Activated T-cell treated with anti-CD3 and anti-CD28 coated beads, Interleukin-2, amount 50 U/mL, for 4 hours (primary cell): ENCODE results near the gene IFI27L1. TPM values are rescaled to one million over a fixed set of nuclear protein-coding genes. Genes with fewer than 3 reads are reported as not detected.
A peak's percentile ranks its signal among the peaks of the same experiment; 100 is the strongest.

Source experiments
- ATAC-seq, 2 donors: fragments of 200-7000 bp; cut with Tn5 transposase; one replicate each; pipeline ENCODE4 v1.10.0; 2021
- DNase-seq: peaks from one replicate; pipeline ENCODE4 v3.0.0-alpha.2; 2020
- H3K27me3 Mint-ChIP-seq: one replicate; pipeline ENCODE4 v1.8.0; 2021; ENCODE audit warnings: low read depth, mixed read lengths
- H3K36me3 Mint-ChIP-seq: one replicate; pipeline ENCODE4 v1.8.0; 2022; ENCODE audit warnings: mixed read lengths; ENCODE audit not compliant: insufficient read depth
- H3K4me1 Mint-ChIP-seq: one replicate; pipeline ENCODE4 v1.8.0; 2021; ENCODE audit warnings: low read depth, mixed read lengths
- H3K4me3 Mint-ChIP-seq: one replicate; pipeline ENCODE4 v1.8.0; 2021; ENCODE audit warnings: mild to moderate bottlenecking, moderate library complexity, mixed read lengths
- H3K9me3 Mint-ChIP-seq: one replicate; pipeline ENCODE4 v1.8.0; 2021; ENCODE audit warnings: mixed read lengths
- total RNA-seq, 3 donors: library from RNA; stranded (reverse); gene quantifications; one replicate each; pipeline ENCODE4 v1.2.1, GENCODE V29; 2021

Gene IFI27L1
- total RNA-seq, 3 donors from 2014 or later = 8.9 to 9.5 (median 9.0) TPM

DNA sequence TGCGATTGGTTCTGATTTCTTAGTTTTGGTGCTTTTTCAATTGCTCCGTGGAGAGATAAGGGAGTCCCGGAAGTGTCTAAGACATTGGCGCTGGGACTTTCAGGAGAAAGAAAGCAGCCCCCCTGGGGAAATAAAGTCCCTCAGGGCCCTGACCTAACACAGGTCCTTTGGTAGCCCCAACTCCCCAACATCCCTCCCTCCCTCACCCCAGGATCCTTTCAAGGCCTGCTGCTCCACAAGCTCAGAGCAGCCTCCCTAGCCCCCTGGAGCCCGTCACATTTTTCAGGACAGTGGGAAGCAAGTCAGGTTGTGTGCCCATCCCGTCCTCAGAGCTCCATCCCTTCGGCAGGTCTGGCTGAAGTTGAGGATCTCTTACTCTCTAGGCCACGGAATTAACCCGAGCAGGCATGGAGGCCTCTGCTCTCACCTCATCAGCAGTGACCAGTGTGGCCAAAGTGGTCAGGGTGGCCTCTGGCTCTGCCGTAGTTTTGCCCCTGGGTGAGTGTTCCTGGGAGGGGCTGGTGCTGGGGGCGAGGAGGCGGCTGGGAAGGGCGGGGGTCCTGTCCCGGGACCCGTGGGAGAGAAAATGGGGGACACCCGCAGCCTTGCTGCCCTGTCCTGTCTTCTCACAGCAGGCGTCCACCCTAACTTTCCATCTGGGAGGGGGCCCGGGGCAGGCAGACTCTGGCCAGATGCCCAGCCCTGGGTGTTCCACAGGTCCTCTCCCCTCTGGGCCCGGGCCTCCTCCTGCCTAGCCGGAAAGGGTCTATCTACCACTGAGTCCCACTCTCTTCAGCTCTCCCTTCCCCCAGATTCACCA lies 30.4 kb downstream of the IFI27L1 start:
- Mint-ChIP-seq H3K4me1 (no peaks in the 10 kb centered on the region), H3K27me3 (peaks cover 17% of the 10 kb centered on the region), H3K36me3 (no peaks in the 10 kb centered on the region), H3K4me3 (no peak overlapping the region), H3K9me3 (no peaks in the 10 kb centered on the region)
- ATAC-seq (no peak), DNase-seq (no peak)

DNA sequence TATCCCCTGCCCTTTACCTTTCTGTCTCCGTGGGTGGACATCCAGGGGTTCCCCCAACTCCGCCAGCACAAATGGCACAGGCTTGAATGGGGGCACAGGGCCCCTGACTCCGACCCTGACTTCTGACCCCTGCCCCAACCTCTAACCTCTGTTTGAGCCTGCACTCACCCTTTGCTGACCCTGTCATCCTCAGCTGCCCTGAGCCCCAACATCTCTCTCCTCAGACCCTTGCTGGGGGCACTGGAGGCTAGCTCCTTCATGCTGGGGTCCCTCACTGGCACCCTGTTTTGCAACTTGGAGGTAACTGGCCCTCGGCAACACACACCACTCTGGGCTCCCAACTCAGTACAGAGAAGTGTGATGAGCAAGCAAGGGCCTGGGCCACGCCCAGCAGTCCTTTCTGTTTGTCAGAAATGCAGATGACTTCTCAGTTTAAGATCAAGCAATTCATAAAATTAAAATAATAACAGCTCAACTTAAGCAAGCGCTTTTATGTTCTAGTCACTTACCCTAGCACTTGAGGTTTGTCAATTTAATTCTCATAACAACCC lies 31.5 kb downstream of the IFI27L1 start:
- peak overlapping the region; percentile 5 for H3K4me3 Mint-ChIP-seq
- H3K36me3 Mint-ChIP-seq = no peaks in the 10 kb centered on the region
- no peak for DNase-seq
- no peak for ATAC-seq
- H3K9me3 Mint-ChIP-seq = no peaks in the 10 kb centered on the region
- H3K27me3 Mint-ChIP-seq = peaks cover 26% of the 10 kb centered on the region
- no peaks in the 10 kb centered on the region for H3K4me1 Mint-ChIP-seq

DNA sequence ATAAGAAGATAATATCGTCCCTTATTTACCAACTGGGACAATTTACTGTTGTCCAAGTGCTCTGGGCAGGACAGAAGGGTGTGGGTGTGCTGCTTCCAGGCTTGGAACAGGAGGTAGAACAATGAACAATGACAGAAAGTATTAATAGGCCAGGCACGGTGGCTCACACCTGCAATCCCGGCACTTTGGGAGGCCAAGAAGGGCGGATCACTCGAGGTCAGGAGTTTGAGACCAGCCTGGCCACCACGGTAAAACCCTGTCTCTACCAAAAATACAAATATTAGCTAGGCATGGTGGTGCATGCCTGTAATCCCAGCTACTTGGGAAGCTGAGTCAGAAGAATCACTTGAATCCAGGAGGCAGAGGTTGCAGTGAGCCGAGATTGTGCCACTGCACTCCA lies 32.0 kb downstream of the IFI27L1 start:
- no peak overlapping the region for H3K4me3 Mint-ChIP-seq
- no peak for ATAC-seq
- H3K36me3 Mint-ChIP-seq = no peaks in the 10 kb centered on the region
- no peaks in the 10 kb centered on the region for H3K9me3 Mint-ChIP-seq
- H3K4me1 Mint-ChIP-seq = no peaks in the 10 kb centered on the region
- no peak for DNase-seq
- H3K27me3 Mint-ChIP-seq = peaks cover 26% of the 10 kb centered on the region

- no peaks in the 10 kb centered on the region for H3K36me3 Mint-ChIP-seq
- H3K27me3 Mint-ChIP-seq = peaks cover 28% of the 10 kb centered on the region
- DNase-seq (no peak), ATAC-seq (no peak)
- H3K4me1 Mint-ChIP-seq = no peaks in the 10 kb centered on the region
- no peaks in the 10 kb centered on the region for H3K9me3 Mint-ChIP-seq
- H3K4me3 Mint-ChIP-seq = no peak overlapping the region
These were observed 32.4 kb downstream of the IFI27L1 start for GRCh38 chr14:94113490-94113889.

GRCh38 chr14:94113908-94114588 lies 32.9 kb downstream of the IFI27L1 start:
- DNase-seq = no peak
- H3K27me3 Mint-ChIP-seq = peaks cover 28% of the 10 kb centered on the region
- no peaks in the 10 kb centered on the region for H3K9me3 Mint-ChIP-seq
- no peak for ATAC-seq
- no peak overlapping the region for H3K4me3 Mint-ChIP-seq
- no peaks in the 10 kb centered on the region for H3K4me1 Mint-ChIP-seq
- H3K36me3 Mint-ChIP-seq = no peaks in the 10 kb centered on the region

DNA sequence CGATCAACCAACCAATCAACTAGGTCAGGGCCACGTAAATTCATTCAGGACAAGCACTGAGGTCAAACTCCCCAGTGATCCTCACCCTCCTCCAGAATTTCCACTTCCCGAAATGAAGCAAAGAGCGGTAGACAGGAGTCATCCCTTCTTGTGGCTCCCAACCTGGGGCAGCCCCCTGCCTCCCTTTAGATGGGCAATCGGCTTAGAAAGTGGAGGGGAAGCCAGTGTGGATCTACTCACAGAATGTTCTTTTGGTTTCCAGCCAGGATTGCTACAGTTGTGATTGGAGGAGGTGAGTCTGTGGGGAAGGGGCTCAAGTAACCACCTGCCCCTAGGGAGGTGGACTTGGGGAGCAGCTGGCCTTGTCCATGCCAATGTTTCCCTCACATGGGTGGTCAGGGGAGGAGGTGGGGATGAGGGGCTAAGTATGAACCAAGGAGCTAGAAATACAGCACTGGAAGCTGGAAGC lies 33.5 kb downstream of the IFI27L1 start:
- no peak overlapping the region for H3K4me3 Mint-ChIP-seq
- H3K27me3 Mint-ChIP-seq = peaks cover 28% of the 10 kb centered on the region
- H3K4me1 Mint-ChIP-seq = no peaks in the 10 kb centered on the region
- DNase-seq = no peak
- no peak for ATAC-seq
- H3K36me3 Mint-ChIP-seq = no peaks in the 10 kb centered on the region
- peaks cover 3% of the 10 kb centered on the region for H3K9me3 Mint-ChIP-seq

DNA sequence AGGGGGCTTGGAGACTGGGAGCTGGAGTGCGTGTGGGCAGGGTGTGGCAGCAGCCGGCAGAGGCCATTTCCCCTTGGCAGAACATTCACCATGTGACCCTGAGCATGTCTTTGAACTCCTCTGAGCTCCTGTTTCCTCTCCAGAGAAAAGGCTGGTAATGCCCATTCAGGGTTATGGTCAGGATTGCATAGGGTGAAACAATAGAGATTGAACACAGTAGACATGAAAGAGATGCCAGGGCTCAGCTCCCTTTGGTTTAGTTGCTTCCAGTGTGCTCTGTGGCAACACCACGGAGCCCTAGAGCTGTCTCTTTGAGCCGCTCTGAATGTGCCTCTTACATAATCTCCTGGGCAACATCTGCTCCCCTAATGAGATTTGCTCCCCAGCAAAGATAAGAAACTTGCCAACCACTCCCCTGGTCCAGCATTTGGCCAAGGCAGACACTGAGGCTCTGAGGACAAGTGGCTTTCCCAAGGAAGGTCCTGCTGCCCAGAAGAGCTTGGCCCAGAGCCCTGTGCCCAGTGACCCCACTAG lies 34.0 kb downstream of the IFI27L1 start:
- Mint-ChIP-seq H3K4me3 (no peak overlapping the region), H3K4me1 (no peaks in the 10 kb centered on the region), H3K36me3 (no peaks in the 10 kb centered on the region), H3K9me3 (peaks cover 7% of the 10 kb centered on the region), H3K27me3 (peaks cover 28% of the 10 kb centered on the region)
- DNase-seq (no peak), ATAC-seq (no peak)

DNA sequence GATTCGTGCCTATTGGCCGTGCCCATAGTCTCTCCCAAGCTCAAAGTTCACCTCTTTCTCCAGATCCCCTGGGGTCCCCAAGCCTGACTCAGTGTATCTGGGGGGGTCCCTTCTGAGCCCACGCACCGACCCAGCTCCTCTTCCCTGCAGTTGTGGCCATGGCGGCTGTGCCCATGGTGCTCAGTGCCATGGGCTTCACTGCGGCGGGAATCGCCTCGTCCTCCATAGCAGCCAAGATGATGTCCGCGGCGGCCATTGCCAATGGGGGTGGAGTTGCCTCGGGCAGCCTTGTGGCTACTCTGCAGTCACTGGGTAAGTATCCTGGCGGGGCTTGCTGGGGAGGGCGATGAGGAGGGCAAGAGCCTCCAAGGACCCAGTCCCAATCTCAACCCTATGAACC lies 34.5 kb downstream of the IFI27L1 start:
- no peak overlapping the region for H3K4me3 Mint-ChIP-seq
- DNase-seq (no peak), ATAC-seq (no peak)
- H3K36me3 Mint-ChIP-seq = no peaks in the 10 kb centered on the region
- H3K27me3 Mint-ChIP-seq = peaks cover 28% of the 10 kb centered on the region
- H3K4me1 Mint-ChIP-seq = no peaks in the 10 kb centered on the region
- peaks cover 9% of the 10 kb centered on the region for H3K9me3 Mint-ChIP-seq

DNA sequence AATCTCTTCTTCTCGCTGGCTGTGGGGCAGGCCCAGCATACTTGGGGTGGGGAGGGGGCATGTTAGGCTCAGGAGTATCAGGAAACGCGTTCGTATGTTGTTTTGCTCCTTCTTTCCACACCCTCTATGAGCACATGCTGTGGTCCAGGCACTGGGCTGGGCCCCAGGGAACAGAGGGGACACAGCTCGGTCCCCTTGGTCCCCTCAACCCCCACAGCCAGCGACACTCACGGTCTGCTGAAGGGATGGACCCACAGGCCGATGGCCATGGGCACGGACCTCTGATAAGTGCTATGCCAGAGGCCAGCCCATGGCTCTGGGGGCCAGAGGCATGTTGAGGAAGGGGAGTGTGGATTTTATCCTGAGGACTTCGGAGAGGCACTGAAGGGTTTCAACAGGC lies 35.6 kb downstream of the IFI27L1 start:
- Mint-ChIP-seq H3K36me3 (no peaks in the 10 kb centered on the region), H3K4me3 (no peak overlapping the region), H3K4me1 (no peaks in the 10 kb centered on the region), H3K27me3 (peaks cover 28% of the 10 kb centered on the region), H3K9me3 (peaks cover 15% of the 10 kb centered on the region)
- DNase-seq (no peak), ATAC-seq (no peak)

DNA sequence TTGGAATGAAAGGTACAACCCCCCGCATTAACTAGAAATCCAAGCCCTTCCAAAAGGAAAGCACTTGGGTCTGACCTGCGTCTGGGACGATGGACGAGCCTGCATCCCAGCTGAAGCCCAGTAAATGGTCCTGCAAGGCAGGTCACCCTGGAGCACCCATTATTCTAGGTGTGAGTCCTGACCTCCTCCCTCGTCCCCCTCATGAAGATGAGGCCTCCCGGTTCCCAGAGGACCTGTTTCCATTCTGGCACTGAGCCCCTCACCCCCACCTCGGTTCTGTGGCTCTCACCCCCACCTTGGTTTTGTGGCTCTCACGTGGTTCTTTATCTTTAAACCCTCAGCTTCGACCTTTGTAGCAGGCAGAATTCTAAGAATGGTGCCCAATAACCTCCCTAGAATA lies 36.7 kb downstream of the IFI27L1 start:
- peaks cover 2% of the 10 kb centered on the region for H3K36me3 Mint-ChIP-seq
- H3K4me1 Mint-ChIP-seq = no peaks in the 10 kb centered on the region
- H3K27me3 Mint-ChIP-seq = peaks cover 28% of the 10 kb centered on the region
- no peak for ATAC-seq
- H3K9me3 Mint-ChIP-seq = peaks cover 15% of the 10 kb centered on the region
- H3K4me3 Mint-ChIP-seq = no peak overlapping the region
- DNase-seq = no peak

DNA sequence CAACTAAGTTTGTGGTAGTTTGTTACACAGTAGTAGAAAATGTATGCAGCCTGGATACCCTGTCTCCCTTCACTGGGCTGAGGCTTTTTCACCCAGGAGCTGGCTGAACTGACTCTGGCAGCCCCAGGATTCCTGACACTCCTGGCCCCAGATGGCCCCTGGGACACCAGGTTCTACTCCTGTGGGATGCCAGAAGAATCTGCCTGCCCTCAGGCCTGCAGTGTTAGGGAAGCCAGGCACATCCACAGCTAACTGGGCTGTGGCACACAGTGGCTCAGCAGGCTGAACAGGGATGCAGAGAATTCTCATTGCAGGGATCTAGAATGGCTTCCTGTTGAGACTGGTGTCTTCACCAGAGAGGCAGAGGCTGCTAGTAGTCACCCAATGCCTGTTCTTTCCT lies 38.0 kb downstream of the IFI27L1 start:
- Mint-ChIP-seq H3K9me3 (peaks cover 15% of the 10 kb centered on the region), H3K4me3 (no peak overlapping the region), H3K27me3 (peaks cover 27% of the 10 kb centered on the region), H3K4me1 (no peaks in the 10 kb centered on the region), H3K36me3 (peaks cover 2% of the 10 kb centered on the region)
- no peak for DNase-seq
- no peak for ATAC-seq

GRCh38 chr14:94120667-94121340 lies 39.7 kb downstream of the IFI27L1 start:
- DNase-seq = no peak
- peaks cover 15% of the 10 kb centered on the region for H3K9me3 Mint-ChIP-seq
- H3K4me3 Mint-ChIP-seq = no peak overlapping the region
- H3K4me1 Mint-ChIP-seq = no peaks in the 10 kb centered on the region
- peaks cover 2% of the 10 kb centered on the region for H3K36me3 Mint-ChIP-seq
- peaks cover 16% of the 10 kb centered on the region for H3K27me3 Mint-ChIP-seq
- ATAC-seq = no peak

DNA sequence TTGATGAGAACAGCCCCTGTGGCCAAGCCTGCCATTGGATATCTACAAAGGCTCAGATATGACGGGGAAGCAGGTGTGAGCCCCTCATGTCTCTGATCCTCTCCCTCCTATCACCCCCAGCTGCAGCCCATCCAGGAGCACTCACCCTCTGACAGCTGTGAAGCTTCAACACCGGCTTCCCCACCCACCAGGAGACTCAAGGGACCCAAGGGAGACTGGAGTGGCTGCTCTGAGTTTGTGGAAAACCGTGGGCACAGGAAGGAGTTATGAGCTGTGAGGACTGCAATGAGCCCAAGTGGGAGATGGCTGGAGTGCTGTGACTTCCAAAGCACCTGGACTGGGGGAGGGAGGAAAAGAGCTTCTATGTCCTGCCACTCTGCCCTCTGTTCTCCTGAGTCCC lies 40.4 kb downstream of the IFI27L1 start:
- H3K4me1 Mint-ChIP-seq = no peaks in the 10 kb centered on the region

DNA sequence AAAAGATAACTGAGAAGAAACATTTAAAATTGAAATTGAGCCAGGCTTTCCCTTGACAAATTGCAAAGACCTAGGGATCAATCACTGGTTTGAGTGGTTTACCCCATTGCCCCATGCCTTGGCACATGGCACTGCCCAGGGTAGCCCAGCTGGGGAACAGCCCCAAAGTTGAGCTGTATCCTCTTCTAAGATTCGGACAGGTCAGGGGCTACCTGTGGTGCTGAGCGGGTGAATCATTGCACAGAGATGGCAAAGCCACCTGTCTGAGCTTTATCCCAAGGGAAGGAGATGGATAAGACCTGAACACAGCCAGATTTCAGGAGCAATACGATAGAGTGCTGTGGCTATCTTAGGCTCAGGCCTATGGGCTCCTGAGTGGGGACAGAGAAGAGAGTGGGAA lies 41.3 kb downstream of the IFI27L1 start:
- peaks cover 15% of the 10 kb centered on the region for H3K9me3 Mint-ChIP-seq
- DNase-seq (no peak), ATAC-seq (no peak)
- H3K4me3 Mint-ChIP-seq = no peak overlapping the region
- H3K4me1 Mint-ChIP-seq = no peaks in the 10 kb centered on the region
- H3K36me3 Mint-ChIP-seq = peaks cover 2% of the 10 kb centered on the region
- peaks cover 2% of the 10 kb centered on the region for H3K27me3 Mint-ChIP-seq

More for the DNA sequence above, 40.4 kb downstream of the IFI27L1 start:
- Mint-ChIP-seq H3K27me3 (peaks cover 11% of the 10 kb centered on the region), H3K9me3 (peaks cover 15% of the 10 kb centered on the region), H3K4me3 (no peak overlapping the region), H3K36me3 (peaks cover 2% of the 10 kb centered on the region)
- ATAC-seq (no peak), DNase-seq (no peak)
